ENCODE data around the gene ENPP7.

The ENPP7 gene

GRCh38 chr17:79730769-79731483, at the start of gene ENPP7:
TSS of gene ENPP7 (plus strand) at chr17:79730943. CDS start at chr17:79731140, 197 bp downstream.
- TF ChIP-seq RAD21 (IDR thresholded peaks at IDR 0.05; ENCODE audit: low read depth): no peak
- TF ChIP-seq TAF1 (IDR thresholded peaks at IDR 0.05; ENCODE audit: low read depth): no peak
- TF ChIP-seq EGR1 (IDR thresholded peaks at IDR 0.05): no peak
- no peak for TF ChIP-seq EP300 (IDR thresholded peaks at IDR 0.05; ENCODE audit: borderline replicate concordance)
- TF ChIP-seq CREB1 (IDR thresholded peaks at IDR 0.05; ENCODE audit: low read depth): no peak
- TF ChIP-seq TCF12 (IDR thresholded peaks at IDR 0.05; ENCODE audit: low read depth): no peak
- TF ChIP-seq FOXM1 (IDR thresholded peaks at IDR 0.05; ENCODE audit: borderline replicate concordance, low read depth): no peak
- TF ChIP-seq MAX (IDR thresholded peaks at IDR 0.05): no peak
- TF ChIP-seq REST (IDR thresholded peaks at IDR 0.05; ENCODE audit: low read depth): no peak
- TF ChIP-seq ZBTB7A (IDR thresholded peaks at IDR 0.05; ENCODE audit: low read depth): no peak
- no peak for TF ChIP-seq TEAD4 (IDR thresholded peaks at IDR 0.05)
- TF ChIP-seq YY1 (IDR thresholded peaks at IDR 0.05; ENCODE audit: low read depth): no peak

GRCh38 chr17:79681101-79681621, 49.6 kb upstream of the ENPP7 start:
- TF ChIP-seq EP300 (IDR thresholded peaks at IDR 0.05; ENCODE audit: borderline replicate concordance): no peak
- no peak for TF ChIP-seq FOXM1 (IDR thresholded peaks at IDR 0.05; ENCODE audit: borderline replicate concordance, low read depth)
- TF ChIP-seq NFIC (IDR thresholded peaks at IDR 0.05): no peak
- TF ChIP-seq TEAD4 (IDR thresholded peaks at IDR 0.05): no peak
- TF ChIP-seq MAX (IDR thresholded peaks at IDR 0.05): no peak
- no peak for TF ChIP-seq USF1 (IDR thresholded peaks at IDR 0.05)
- TF ChIP-seq REST (IDR thresholded peaks at IDR 0.05; ENCODE audit: low read depth): no peak
- no peak for TF ChIP-seq YY1 (IDR thresholded peaks at IDR 0.05; ENCODE audit: low read depth)
- TF ChIP-seq TAF1 (IDR thresholded peaks at IDR 0.05; ENCODE audit: low read depth): no peak
- TF ChIP-seq CEBPB (IDR thresholded peaks at IDR 0.05): no peak
- no peak for TF ChIP-seq EGR1 (IDR thresholded peaks at IDR 0.05)
- TF ChIP-seq CREB1 (IDR thresholded peaks at IDR 0.05; ENCODE audit: low read depth): no peak
- no peak for TF ChIP-seq TCF12 (IDR thresholded peaks at IDR 0.05; ENCODE audit: low read depth)
- no peak for TF ChIP-seq RAD21 (IDR thresholded peaks at IDR 0.05; ENCODE audit: low read depth)
- no peak for TF ChIP-seq ZBTB7A (IDR thresholded peaks at IDR 0.05; ENCODE audit: low read depth)

- TF ChIP-seq CEBPB (IDR thresholded peaks at IDR 0.05): no peak
- no peak for TF ChIP-seq TAF1 (IDR thresholded peaks at IDR 0.05; ENCODE audit: low read depth)
- TF ChIP-seq TCF12 (IDR thresholded peaks at IDR 0.05; ENCODE audit: low read depth): no peak
- no peak for TF ChIP-seq CREB1 (IDR thresholded peaks at IDR 0.05; ENCODE audit: low read depth)
- TF ChIP-seq YY1 (IDR thresholded peaks at IDR 0.05; ENCODE audit: low read depth): no peak
- no peak for TF ChIP-seq REST (IDR thresholded peaks at IDR 0.05; ENCODE audit: low read depth)
- no peak for TF ChIP-seq FOXM1 (IDR thresholded peaks at IDR 0.05; ENCODE audit: borderline replicate concordance, low read depth)
- no peak for TF ChIP-seq EGR1 (IDR thresholded peaks at IDR 0.05)
- no peak for TF ChIP-seq USF1 (IDR thresholded peaks at IDR 0.05)
- TF ChIP-seq RAD21 (IDR thresholded peaks at IDR 0.05; ENCODE audit: low read depth): no peak
- no peak for TF ChIP-seq ZBTB7A (IDR thresholded peaks at IDR 0.05; ENCODE audit: low read depth)
- TF ChIP-seq NFIC (IDR thresholded peaks at IDR 0.05): no peak
- no peak for TF ChIP-seq EP300 (IDR thresholded peaks at IDR 0.05; ENCODE audit: borderline replicate concordance)
- TF ChIP-seq MAX (IDR thresholded peaks at IDR 0.05): no peak
- no peak for TF ChIP-seq TEAD4 (IDR thresholded peaks at IDR 0.05)
These were observed 49.0 kb upstream of the ENPP7 start for GRCh38 chr17:79681628-79682261.

Measured in Ishikawa (cell line).